Neural progenitor cell (in vitro differentiated cells): ENCODE measurements around the gene SLC25A13. TPM values are rescaled to one million over a fixed set of nuclear protein-coding genes. Genes with fewer than 3 reads are reported as not detected.

Experiments
- DNase-seq: peaks from one replicate; pipeline ENCODE4 v3.0.0-alpha.2; 2016; ENCODE audit warnings: low spot score
- H2AFZ ChIP-seq: fragments of 200-600 bp; sonication (generic); replicated peaks from 2 replicates; pipeline ENCODE4 v1.6.1; 2016; ENCODE audit warnings: antibody characterized with exemption
- H3F3A ChIP-seq: fragments of 200-600 bp; sonication (generic); 2 replicates; pipeline ENCODE4 v1.6.1; 2016; ENCODE audit warnings: antibody characterized with exemption, low read depth
- H3K27ac ChIP-seq: fragments of 200-600 bp; sonication (generic); 2 replicates; pipeline ENCODE4 v1.5.1; 2016; ENCODE audit warnings: mild to moderate bottlenecking
- H3K27me3 ChIP-seq: fragments of 200-600 bp; sonication (generic); 2 replicates; pipeline ENCODE4 v1.6.1; 2016; ENCODE audit warnings: mild to moderate bottlenecking, moderate library complexity
- H3K36me3 ChIP-seq: fragments of 200-600 bp; sonication (generic); 2 replicates; pipeline ENCODE4 v1.5.1; 2016
- H3K4me1 ChIP-seq: fragments of 200-600 bp; sonication (generic); 2 replicates; pipeline ENCODE4 v1.6.1; 2016; ENCODE audit warnings: mixed run types
- H3K4me2 ChIP-seq: fragments of 200-600 bp; sonication (generic); 2 replicates; pipeline ENCODE4 v1.6.1; 2016
- H3K4me3 ChIP-seq: fragments of 200-600 bp; sonication (generic); 2 replicates; pipeline ENCODE4 v1.5.1; 2016
- H3K79me2 ChIP-seq: fragments of 200-600 bp; sonication (generic); 2 replicates; pipeline ENCODE4 v1.6.1; 2016; ENCODE audit warnings: low read depth
- H3K9ac ChIP-seq: fragments of 200-600 bp; sonication (generic); 2 replicates; pipeline ENCODE4 v1.6.1; 2016
- H3K9me3 ChIP-seq: fragments of 200-600 bp; sonication (generic); 2 replicates; pipeline ENCODE4 v1.5.1; 2016; ENCODE audit warnings: low read depth
- H4K20me1 ChIP-seq: fragments of 200-600 bp; sonication (generic); 2 replicates; pipeline ENCODE4 v1.6.1; 2016; ENCODE audit warnings: low read depth
- H3K27ac Mint-ChIP-seq: 3 replicates; pipeline ENCODE4 v1.8.0; 2021; ENCODE audit warnings: mixed read lengths
- H3K27me3 Mint-ChIP-seq: 2 replicates; pipeline ENCODE4 v1.8.0; 2022; ENCODE audit warnings: low read depth, mild to moderate bottlenecking, inconsistent platforms, moderate library complexity, mixed read lengths; ENCODE audit not compliant: insufficient read depth
- H3K36me3 Mint-ChIP-seq: 3 replicates; pipeline ENCODE4 v1.8.0; 2021; ENCODE audit warnings: mixed read lengths
- H3K4me1 Mint-ChIP-seq: 3 replicates; pipeline ENCODE4 v1.8.0; 2021; ENCODE audit warnings: mixed read lengths
- H3K4me3 Mint-ChIP-seq: 3 replicates; pipeline ENCODE4 v1.8.0; 2021; ENCODE audit warnings: mild to moderate bottlenecking, moderate library complexity, mixed read lengths
- H3K9me3 Mint-ChIP-seq: 3 replicates; pipeline ENCODE4 v1.8.0; 2020; ENCODE audit warnings: mixed read lengths
- CTCF ChIP-seq: fragments of 200-600 bp; sonication (generic); IDR thresholded peaks from 2 replicates; pipeline ENCODE4 v1.5.1; 2017; ENCODE audit warnings: antibody characterized with exemption, mild to moderate bottlenecking
- EZH2 ChIP-seq: fragments of 200-600 bp; sonication (generic); IDR thresholded peaks from 2 replicates; pipeline ENCODE4 v1.6.1; 2017; ENCODE audit warnings: antibody characterized with exemption, mild to moderate bottlenecking, moderate library complexity
- EZH2phosphoT487 ChIP-seq: fragments of 200-600 bp; sonication (generic); IDR thresholded peaks from 2 replicates; pipeline ENCODE4 v1.6.1; 2017; ENCODE audit warnings: antibody characterized with exemption
- total RNA-seq: library from RNA; depleted of rRNA; stranded (reverse); fragments of >200 nt; gene quantifications from 2 replicates; pipeline ENCODE4 v1.2.3, GENCODE V29; 2015; ENCODE audit warnings: low replicate concordance

Gene SLC25A13
- total RNA-seq, 1 donor from 2014 or later, result 83.3 TPM

- Histone ChIP-seq H3K9me3 (no peaks in the 10 kb centered on the region), H3K27ac (peak overlapping the region; percentile 48), H3K4me3 (peak overlapping the region; percentile 68), H3K4me1 (no peaks in the 10 kb centered on the region), H3K36me3 (no peaks in the 10 kb centered on the region), H3K4me2 (peak overlapping the region; percentile 79), H3K9ac (peak overlapping the region; percentile 4), H3K79me2 (peaks cover 50% of the 10 kb centered on the region), H2AFZ (peak overlapping the region; percentile 57), H3K27me3 (no peaks in the 10 kb centered on the region), H3F3A (peaks cover 5% of the 10 kb centered on the region), H4K20me1 (peaks cover 8% of the 10 kb centered on the region)
- Mint-ChIP-seq H3K4me1 (peaks cover 12% of the 10 kb centered on the region), H3K4me3 (peak overlapping the region; percentile 94), H3K27me3 (no peaks in the 10 kb centered on the region), H3K9me3 (no peaks in the 10 kb centered on the region), H3K27ac (peak overlapping the region; percentile 96), H3K36me3 (peaks cover 5% of the 10 kb centered on the region)
- no peak for TF ChIP-seq EZH2
- peak; percentile 91 for DNase-seq
Measured at GRCh38 chr7:96321031-96321657, 754 bp downstream of the SLC25A13 start.

- H3K9me3 ChIP-seq, result no peaks in the 10 kb centered on the region
- H3K4me2 ChIP-seq, result peak overlapping the region; percentile 79
- Mint-ChIP-seq H3K36me3 (peaks cover 7% of the 10 kb centered on the region), H3K27me3 (no peaks in the 10 kb centered on the region), H3K27ac (peak overlapping the region; percentile 96), H3K4me3 (peak overlapping the region; percentile 94), H3K4me1 (peaks cover 12% of the 10 kb centered on the region), H3K9me3 (peaks cover 2% of the 10 kb centered on the region)
- DNase-seq, result no peak
- H3K27ac ChIP-seq, result no peak overlapping the region
- peaks cover 57% of the 10 kb centered on the region for H3K79me2 ChIP-seq
- peak overlapping the region; percentile 68 for H3K4me3 ChIP-seq
- TF ChIP-seq EZH2phosphoT487 (no peak), EZH2 (no peak), CTCF (no peak)
- H3K27me3 ChIP-seq, result no peaks in the 10 kb centered on the region
- H3K4me1 ChIP-seq, result peaks cover under 1% of the 10 kb centered on the region
- H4K20me1 ChIP-seq, result peaks cover 8% of the 10 kb centered on the region
- peaks cover 5% of the 10 kb centered on the region for H3F3A ChIP-seq
- H3K9ac ChIP-seq, result no peak overlapping the region
- no peaks in the 10 kb centered on the region for H3K36me3 ChIP-seq
- H2AFZ ChIP-seq, result no peak overlapping the region
Measured at GRCh38 chr7:96320442-96320841, 1.5 kb downstream of the SLC25A13 start.

GRCh38 chr7:96319439-96319838 lies 2.5 kb downstream of the SLC25A13 start:
- H4K20me1 ChIP-seq, result peaks cover 12% of the 10 kb centered on the region
- TF ChIP-seq CTCF, result no peak
- TF ChIP-seq EZH2phosphoT487, result no peak
- TF ChIP-seq EZH2, result no peak
- no peak overlapping the region for H2AFZ ChIP-seq
- H3K27me3 ChIP-seq, result no peaks in the 10 kb centered on the region
- Mint-ChIP-seq H3K36me3 (peaks cover 13% of the 10 kb centered on the region), H3K9me3 (peaks cover 2% of the 10 kb centered on the region), H3K4me1 (peaks cover 20% of the 10 kb centered on the region), H3K27me3 (no peaks in the 10 kb centered on the region), H3K27ac (no peak overlapping the region), H3K4me3 (no peak overlapping the region)
- no peak overlapping the region for H3K9ac ChIP-seq
- peaks cover 10% of the 10 kb centered on the region for H3K4me1 ChIP-seq
- no peak overlapping the region for H3K4me3 ChIP-seq
- H3F3A ChIP-seq, result peaks cover 5% of the 10 kb centered on the region
- H3K79me2 ChIP-seq, result peaks cover 67% of the 10 kb centered on the region
- H3K27ac ChIP-seq, result no peak overlapping the region
- H3K36me3 ChIP-seq, result no peaks in the 10 kb centered on the region
- no peak for DNase-seq
- H3K9me3 ChIP-seq, result no peaks in the 10 kb centered on the region
- H3K4me2 ChIP-seq, result no peak overlapping the region

GRCh38 chr7:96316949-96317348 lies 4.9 kb downstream of the SLC25A13 start:
- H3F3A ChIP-seq, result peaks cover 5% of the 10 kb centered on the region
- H3K4me2 ChIP-seq, result no peak overlapping the region
- H2AFZ ChIP-seq, result no peak overlapping the region
- no peaks in the 10 kb centered on the region for H3K27me3 ChIP-seq
- no peaks in the 10 kb centered on the region for H3K9me3 ChIP-seq
- peaks cover 16% of the 10 kb centered on the region for H3K4me1 ChIP-seq
- Mint-ChIP-seq H3K4me3 (no peak overlapping the region), H3K9me3 (peaks cover 8% of the 10 kb centered on the region), H3K4me1 (peaks cover 25% of the 10 kb centered on the region), H3K27ac (no peak overlapping the region), H3K27me3 (no peaks in the 10 kb centered on the region), H3K36me3 (peaks cover 25% of the 10 kb centered on the region)
- H4K20me1 ChIP-seq, result peaks cover 12% of the 10 kb centered on the region
- TF ChIP-seq CTCF (no peak), EZH2 (no peak), EZH2phosphoT487 (no peak)
- no peaks in the 10 kb centered on the region for H3K36me3 ChIP-seq
- H3K9ac ChIP-seq, result no peak overlapping the region
- H3K79me2 ChIP-seq, result peaks cover 92% of the 10 kb centered on the region
- no peak for DNase-seq
- H3K4me3 ChIP-seq, result no peak overlapping the region
- no peak overlapping the region for H3K27ac ChIP-seq
